ENCODE data around the gene TEDC1.
A peak's percentile ranks its signal among the peaks of the same experiment; 100 is the strongest.

Gene TEDC1

DNA sequence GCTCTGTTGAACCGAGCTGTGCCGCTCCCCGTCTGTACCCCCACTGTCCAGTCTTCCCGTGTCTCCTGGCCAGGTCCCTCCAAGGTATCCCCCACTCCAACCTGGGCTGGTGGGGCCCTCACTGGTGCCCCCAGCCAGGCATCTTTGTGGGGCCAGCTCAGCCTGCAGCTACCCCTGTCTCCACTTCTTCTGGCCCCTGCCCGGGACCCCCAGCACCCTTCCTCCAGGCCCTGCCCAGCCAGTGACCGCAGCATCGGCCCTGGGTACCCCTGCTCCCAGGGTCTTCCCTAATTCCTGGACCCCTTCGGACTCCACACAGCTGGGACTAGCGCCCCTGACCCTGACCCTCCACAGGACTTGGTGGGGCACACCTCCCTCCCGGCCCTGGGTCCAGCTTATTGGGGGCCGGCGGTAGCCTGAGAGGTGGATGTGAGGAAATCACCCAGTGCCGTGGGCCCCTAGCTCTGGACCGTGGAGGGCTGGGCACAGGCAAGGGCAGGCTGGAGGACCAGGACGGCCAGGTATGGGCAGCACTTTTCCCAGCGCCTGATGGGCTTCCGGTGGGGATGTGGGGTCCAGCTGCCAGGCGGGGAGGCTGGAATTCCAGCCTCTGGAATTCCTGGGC is 8.4 kb upstream of the TEDC1 start:
- Histone ChIP-seq H3K4me1 (ENCODE audit: insufficient read depth, low read length) (peaks cover 17% of the 10 kb centered on the region), H3K9me3 (ENCODE audit: control insufficient read depth, insufficient read depth, low read length) (no peaks in the 10 kb centered on the region), H3K36me3 (ENCODE audit: insufficient read depth, low read length) (no peaks in the 10 kb centered on the region), H3K9ac (ENCODE audit: low read depth, low read length) (no peak overlapping the region)

DNA sequence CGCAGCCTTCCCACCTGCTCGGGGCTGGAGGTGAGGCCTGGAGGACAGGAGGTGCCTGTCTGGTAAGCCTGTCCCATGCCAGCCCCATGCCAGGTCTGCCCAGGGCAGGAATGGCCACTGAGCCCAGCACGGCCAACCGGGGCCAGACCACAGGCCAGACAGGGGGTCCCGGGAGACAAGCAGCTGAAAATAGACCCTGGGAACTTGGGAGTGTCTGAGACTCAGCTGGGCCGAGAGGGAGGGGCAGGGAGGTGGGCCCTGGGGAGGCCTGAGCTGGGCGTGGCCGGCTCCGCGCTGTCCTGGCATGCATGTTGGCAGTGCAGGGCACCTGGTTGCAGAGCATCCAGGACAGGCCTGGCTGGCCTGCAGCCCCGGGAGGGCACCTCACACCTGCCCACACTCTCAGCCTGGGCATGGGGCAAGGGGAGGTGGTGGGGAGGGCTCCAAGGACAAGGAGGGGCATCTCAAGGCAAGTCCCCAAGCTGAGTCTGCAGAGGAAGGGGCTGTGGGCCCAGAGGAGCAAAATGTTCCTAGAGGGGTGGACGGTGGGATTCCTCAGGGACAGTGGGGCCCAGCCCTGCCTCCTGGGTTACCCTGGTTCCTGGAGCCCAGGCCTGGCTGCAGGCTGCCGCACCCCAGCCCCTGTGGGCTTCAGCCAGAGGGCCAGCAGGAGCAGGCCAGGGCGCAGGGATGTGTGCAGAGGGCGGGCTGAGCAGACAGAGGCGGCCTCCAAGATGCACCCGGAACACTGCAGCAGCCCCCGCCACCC is 7.6 kb upstream of the TEDC1 start:
- no peak overlapping the region for H3K9ac ChIP-seq (ENCODE audit: low read depth, low read length)

GRCh38 chr14:105484069-105484996 is 6.7 kb upstream of the TEDC1 start:
- H3K4me1 ChIP-seq (ENCODE audit: insufficient read depth, low read length) = peaks cover 17% of the 10 kb centered on the region
- H3K9ac ChIP-seq (ENCODE audit: low read depth, low read length) = no peak overlapping the region
- H3K9me3 ChIP-seq (ENCODE audit: control insufficient read depth, insufficient read depth, low read length) = no peaks in the 10 kb centered on the region
- no peaks in the 10 kb centered on the region for H3K36me3 ChIP-seq (ENCODE audit: insufficient read depth, low read length)

More for the DNA sequence above, 7.6 kb upstream of the TEDC1 start:
- H3K36me3 ChIP-seq (ENCODE audit: insufficient read depth, low read length) = no peaks in the 10 kb centered on the region
- no peaks in the 10 kb centered on the region for H3K9me3 ChIP-seq (ENCODE audit: control insufficient read depth, insufficient read depth, low read length)
- peaks cover 17% of the 10 kb centered on the region for H3K4me1 ChIP-seq (ENCODE audit: insufficient read depth, low read length)

DNA sequence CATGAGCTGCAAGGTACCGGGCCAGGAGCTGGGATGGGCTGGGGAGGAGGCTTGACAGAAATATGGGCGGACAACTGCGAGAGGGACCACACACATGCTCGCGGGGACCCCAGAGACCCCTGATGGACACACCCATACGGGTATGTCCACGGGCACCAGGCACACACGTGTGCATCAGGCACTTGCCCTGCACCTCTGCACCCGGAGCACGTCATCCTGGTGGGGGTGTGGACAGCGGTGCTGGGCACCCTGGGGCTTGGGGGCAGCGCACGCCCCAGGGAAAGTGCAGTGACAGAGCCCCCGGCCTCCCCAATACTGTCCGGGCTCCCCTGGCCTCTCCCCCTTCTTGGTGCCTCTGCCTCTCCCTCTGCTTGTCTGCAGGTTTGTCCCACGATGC is 6.1 kb upstream of the TEDC1 start:
- Histone ChIP-seq H3K9ac (ENCODE audit: low read depth, low read length) (no peak overlapping the region), H3K4me1 (ENCODE audit: insufficient read depth, low read length) (peaks cover 17% of the 10 kb centered on the region), H3K9me3 (ENCODE audit: control insufficient read depth, insufficient read depth, low read length) (no peaks in the 10 kb centered on the region), H3K36me3 (ENCODE audit: insufficient read depth, low read length) (no peaks in the 10 kb centered on the region)

GRCh38 chr14:105485739-105486162 is 5.3 kb upstream of the TEDC1 start:
- H3K36me3 ChIP-seq (ENCODE audit: insufficient read depth, low read length) = no peaks in the 10 kb centered on the region
- no peaks in the 10 kb centered on the region for H3K9me3 ChIP-seq (ENCODE audit: control insufficient read depth, insufficient read depth, low read length)
- H3K4me1 ChIP-seq (ENCODE audit: insufficient read depth, low read length) = peaks cover 13% of the 10 kb centered on the region
- H3K9ac ChIP-seq (ENCODE audit: low read depth, low read length) = peak overlapping the region; percentile 33; the same call in 1 of the 2 replicates

- Histone ChIP-seq H3K4me1 (ENCODE audit: insufficient read depth, low read length) (peaks cover 9% of the 10 kb centered on the region), H3K9me3 (ENCODE audit: control insufficient read depth, insufficient read depth, low read length) (no peaks in the 10 kb centered on the region), H3K9ac (ENCODE audit: low read depth, low read length) (peak within 1 kb of the TSS; percentile 53; the same call in 1 of the 2 replicates), H3K36me3 (ENCODE audit: insufficient read depth, low read length) (no peaks in the 10 kb centered on the region)
Observed at GRCh38 chr14:105486163-105486973, 4.7 kb upstream of the TEDC1 start, which contains the start of gene CRIP1. TSS of gene CRIP1 (plus strand) at chr14:105486886. CDS start at chr14:105487260, 374 bp downstream.

DNA sequence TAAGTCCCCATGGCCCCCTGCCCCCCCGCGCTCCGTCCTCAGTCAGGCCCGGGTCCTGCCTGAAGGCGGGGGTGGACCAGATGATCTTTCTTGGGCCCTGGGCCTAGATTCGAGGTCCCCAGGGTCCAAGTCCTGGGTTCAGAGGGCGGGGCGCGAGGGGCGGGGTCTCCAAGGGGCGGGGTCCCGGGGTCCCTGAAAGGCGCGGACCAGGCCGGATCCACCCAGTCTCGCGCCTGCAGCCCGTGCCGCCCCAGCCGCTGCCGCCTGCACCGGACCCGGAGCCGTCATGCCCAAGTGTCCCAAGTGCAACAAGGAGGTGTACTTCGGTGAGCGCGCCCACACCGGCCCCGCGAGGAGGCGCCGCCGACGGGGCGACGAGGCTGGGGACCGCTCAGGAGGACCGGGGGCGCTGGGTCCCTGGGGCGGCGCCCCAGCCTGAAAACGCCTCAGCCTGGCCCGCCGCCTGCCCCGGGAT is 4.0 kb upstream of the TEDC1 start:
- H3K4me1 ChIP-seq (ENCODE audit: insufficient read depth, low read length) = peaks cover 5% of the 10 kb centered on the region; the same call in 1 of the 2 replicates
- H3K9me3 ChIP-seq (ENCODE audit: control insufficient read depth, insufficient read depth, low read length) = no peaks in the 10 kb centered on the region
- no peaks in the 10 kb centered on the region for H3K36me3 ChIP-seq (ENCODE audit: insufficient read depth, low read length)
- peak overlapping the region; percentile 53; the same call in 1 of the 2 replicates for H3K9ac ChIP-seq (ENCODE audit: low read depth, low read length)

DNA sequence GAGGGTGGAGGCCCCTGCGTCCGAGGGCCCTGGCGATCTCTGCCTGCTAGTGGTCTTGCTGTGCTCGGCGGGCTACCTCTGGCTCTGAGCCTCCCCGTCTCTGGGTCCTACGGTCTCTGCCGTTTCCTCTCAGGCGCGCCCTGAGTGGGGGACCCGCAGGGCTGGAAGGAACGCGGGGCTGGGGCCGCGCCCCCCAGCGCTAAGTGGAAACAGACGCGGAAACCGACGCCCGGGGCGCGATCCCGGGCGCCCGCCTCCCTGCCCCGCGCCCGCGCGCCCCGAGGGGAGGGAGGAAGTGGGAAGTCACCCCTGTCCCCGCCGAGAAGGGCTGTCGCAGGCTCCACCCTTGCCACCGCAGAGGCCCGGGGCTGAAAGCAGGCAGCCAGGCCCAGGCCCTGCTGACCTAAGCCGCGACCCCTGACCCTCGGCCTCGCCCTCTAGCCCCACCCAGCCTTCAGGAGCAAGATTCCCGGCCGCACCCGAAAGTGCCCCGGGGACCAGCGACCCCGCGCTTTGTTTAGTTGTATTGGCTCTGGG is 3.5 kb upstream of the TEDC1 start:
- Histone ChIP-seq H3K4me1 (ENCODE audit: insufficient read depth, low read length) (peaks cover under 1% of the 10 kb centered on the region; the same call in 1 of the 2 replicates), H3K9me3 (ENCODE audit: control insufficient read depth, insufficient read depth, low read length) (no peaks in the 10 kb centered on the region)

DNA sequence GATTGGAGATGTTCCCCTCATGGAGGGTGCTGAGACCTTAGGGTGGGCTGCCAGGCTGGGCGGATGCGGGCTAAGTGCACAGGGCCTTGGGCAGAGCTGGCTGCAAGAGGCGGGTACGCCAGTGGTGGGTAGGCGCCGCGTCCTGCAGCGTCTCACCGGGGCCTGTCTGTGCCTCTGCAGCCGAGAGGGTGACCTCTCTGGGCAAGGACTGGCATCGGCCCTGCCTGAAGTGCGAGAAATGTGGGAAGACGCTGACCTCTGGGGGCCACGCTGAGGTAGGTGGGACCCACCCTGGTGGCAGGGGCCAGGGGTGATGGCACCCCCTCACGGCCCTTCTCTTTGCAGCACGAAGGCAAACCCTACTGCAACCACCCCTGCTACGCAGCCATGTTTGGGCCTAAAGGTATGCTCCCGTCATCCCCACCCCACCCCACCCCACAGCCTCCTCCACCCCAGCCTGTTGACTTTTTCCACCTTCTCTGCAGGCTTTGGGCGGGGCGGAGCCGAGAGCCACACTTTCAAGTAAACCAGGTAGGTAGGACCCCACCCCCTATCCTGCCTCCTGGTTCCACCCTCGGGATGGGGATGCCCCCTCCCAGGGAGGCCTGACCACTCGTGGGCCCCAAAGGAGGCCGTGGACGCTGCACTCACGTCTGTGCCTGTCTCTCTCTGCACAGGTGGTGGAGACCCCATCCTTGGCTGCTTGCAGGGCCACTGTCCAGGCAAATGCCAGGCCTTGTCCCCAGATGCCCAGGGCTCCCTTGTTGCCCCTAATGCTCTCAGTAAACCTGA is 2.9 kb upstream of the TEDC1 start:
- H3K36me3 ChIP-seq (ENCODE audit: insufficient read depth, low read length) = no peaks in the 10 kb centered on the region
- H3K9ac ChIP-seq (ENCODE audit: low read depth, low read length) = peak overlapping the region; percentile 53; the same call in 1 of the 2 replicates
- no peaks in the 10 kb centered on the region; the same call in 1 of the 2 replicates for H3K4me1 ChIP-seq (ENCODE audit: insufficient read depth, low read length)
- H3K9me3 ChIP-seq (ENCODE audit: control insufficient read depth, insufficient read depth, low read length) = no peaks in the 10 kb centered on the region

More for the DNA sequence above, 3.5 kb upstream of the TEDC1 start:
- peak overlapping the region; percentile 53; the same call in 1 of the 2 replicates for H3K9ac ChIP-seq (ENCODE audit: low read depth, low read length)
- H3K36me3 ChIP-seq (ENCODE audit: insufficient read depth, low read length) = no peaks in the 10 kb centered on the region

GRCh38 chr14:105488781-105489541 is 2.1 kb upstream of the TEDC1 start:
- Histone ChIP-seq H3K4me1 (ENCODE audit: insufficient read depth, low read length) (no peaks in the 10 kb centered on the region; the same call in 1 of the 2 replicates), H3K9ac (ENCODE audit: low read depth, low read length) (no peak overlapping the region), H3K9me3 (ENCODE audit: control insufficient read depth, insufficient read depth, low read length) (no peaks in the 10 kb centered on the region), H3K36me3 (ENCODE audit: insufficient read depth, low read length) (no peaks in the 10 kb centered on the region)

DNA sequence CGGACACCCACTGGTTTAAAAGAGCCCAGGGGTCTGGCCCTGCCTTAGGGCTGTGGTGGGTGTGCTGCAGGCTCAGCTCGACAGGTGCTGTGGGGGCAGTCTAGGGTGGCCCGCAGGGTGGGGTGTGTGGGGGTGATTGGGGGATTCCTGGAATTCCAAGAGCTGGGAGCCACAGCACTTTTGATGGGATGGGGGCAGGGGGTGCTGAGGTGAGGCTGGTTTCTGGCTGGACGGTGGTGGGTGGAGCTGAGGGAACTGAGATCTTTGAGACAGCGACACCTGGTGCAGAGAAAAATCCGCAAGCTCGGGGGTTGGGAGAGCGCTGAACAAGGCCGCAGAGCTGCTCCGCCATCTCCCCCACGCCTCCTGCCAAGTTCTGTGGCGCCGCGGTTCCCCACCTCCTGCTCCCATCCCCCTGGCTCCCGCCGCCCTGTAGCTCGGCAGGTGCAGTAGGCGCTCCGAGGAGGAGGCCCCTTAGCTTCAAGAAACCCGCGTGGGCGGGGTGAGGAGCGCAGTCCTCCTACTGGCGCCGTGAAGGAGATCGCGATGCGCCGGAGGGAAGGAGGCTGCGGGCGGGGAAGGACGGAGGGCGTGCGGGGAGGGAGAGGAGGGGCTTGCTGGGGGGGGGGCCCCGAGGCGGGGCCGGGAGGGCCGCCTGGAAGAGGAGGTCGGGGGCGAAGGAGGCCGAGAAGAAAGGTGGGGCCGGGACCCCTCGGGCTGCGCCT is 1.3 kb upstream of the TEDC1 start:
- no peaks in the 10 kb centered on the region for H3K36me3 ChIP-seq (ENCODE audit: insufficient read depth, low read length)
- no peaks in the 10 kb centered on the region for H3K9me3 ChIP-seq (ENCODE audit: control insufficient read depth, insufficient read depth, low read length)
- no peaks in the 10 kb centered on the region; the same call in 1 of the 2 replicates for H3K4me1 ChIP-seq (ENCODE audit: insufficient read depth, low read length)
- H3K9ac ChIP-seq (ENCODE audit: low read depth, low read length) = peak overlapping the region; percentile 63

DNA sequence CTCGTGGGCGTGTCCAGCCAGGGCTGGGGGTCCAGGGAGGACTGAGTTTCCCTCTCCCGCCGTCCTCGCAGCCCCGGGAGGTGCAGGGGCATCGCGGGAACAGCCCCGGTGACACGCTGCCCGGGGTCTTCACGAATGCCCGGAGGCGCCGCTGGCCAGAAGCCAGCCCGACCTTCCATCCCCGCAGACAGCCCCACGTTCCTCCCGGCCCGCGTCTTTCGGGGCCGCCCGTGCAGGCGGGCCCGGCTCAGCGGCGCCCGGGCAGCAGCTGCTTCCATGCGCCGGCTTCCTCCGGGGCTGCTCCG is 827 bp upstream of the TEDC1 start:
- Histone ChIP-seq H3K36me3 (ENCODE audit: insufficient read depth, low read length) (no peaks in the 10 kb centered on the region), H3K9me3 (ENCODE audit: control insufficient read depth, insufficient read depth, low read length) (no peaks in the 10 kb centered on the region), H3K9ac (ENCODE audit: low read depth, low read length) (peak overlapping the region; percentile 63), H3K4me1 (ENCODE audit: insufficient read depth, low read length) (no peaks in the 10 kb centered on the region; the same call in 1 of the 2 replicates)

All from ES-I3 (cell line).